ENCODE data around the gene CRISPLD2.

CRISPLD2 gene

DNA sequence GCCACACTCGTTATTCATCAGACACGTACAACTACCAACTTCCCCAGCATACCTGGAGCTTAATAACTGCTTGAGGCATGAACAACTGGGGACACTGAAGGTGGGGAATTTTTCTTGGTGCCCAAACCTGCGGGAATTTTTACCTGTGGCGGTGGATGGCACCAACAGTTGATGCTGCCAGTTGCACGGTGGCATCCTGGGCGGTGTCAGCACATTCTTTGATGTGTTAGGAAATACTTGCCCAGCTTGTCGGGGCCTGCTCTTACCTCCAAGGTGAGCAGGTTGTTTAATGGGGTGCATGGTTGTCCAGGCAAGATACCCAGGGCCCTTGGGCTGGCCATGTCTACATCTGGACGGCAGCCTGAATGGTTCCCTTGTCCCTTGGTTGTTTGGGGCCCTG, 79.6 kb downstream of the CRISPLD2 start:
- DNase-seq (ENCODE audit: insufficient read length, low spot score) (no peak), FAIRE-seq (no peak)

GRCh38 chr16:84905965-84906460, 86.2 kb downstream of the CRISPLD2 start:
- FAIRE-seq (no peak), DNase-seq (ENCODE audit: insufficient read length, low spot score) (no peak)

- no peak for FAIRE-seq
These were observed 87.3 kb downstream of the CRISPLD2 start for GRCh38 chr16:84907051-84907450.

DNA sequence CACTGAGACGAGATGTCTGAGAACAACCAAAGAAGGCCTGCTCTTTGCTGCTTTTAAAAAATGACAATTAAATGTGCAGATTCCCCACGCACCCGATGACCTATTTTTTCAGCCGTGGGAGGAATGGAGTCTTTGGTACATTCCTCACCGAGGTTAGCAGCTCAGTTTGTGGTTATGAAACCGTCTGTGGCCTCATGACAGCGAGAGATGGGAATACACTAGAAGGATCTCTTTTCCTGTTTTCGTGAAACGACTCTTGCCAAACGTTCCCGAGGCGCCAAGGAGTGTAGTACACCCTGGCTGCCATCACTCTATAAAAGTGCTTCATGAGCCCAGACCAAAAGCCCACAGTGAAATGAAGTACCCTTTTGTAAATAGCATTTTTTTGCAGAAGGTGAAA, 87.8 kb downstream of the CRISPLD2 start:
- no peak for DNase-seq (ENCODE audit: insufficient read length, low spot score)
- no peak for FAIRE-seq

More at GRCh38 chr16:84907051-84907450, 87.3 kb downstream of the CRISPLD2 start:
- no peak for DNase-seq (ENCODE audit: insufficient read length, low spot score)

DNA sequence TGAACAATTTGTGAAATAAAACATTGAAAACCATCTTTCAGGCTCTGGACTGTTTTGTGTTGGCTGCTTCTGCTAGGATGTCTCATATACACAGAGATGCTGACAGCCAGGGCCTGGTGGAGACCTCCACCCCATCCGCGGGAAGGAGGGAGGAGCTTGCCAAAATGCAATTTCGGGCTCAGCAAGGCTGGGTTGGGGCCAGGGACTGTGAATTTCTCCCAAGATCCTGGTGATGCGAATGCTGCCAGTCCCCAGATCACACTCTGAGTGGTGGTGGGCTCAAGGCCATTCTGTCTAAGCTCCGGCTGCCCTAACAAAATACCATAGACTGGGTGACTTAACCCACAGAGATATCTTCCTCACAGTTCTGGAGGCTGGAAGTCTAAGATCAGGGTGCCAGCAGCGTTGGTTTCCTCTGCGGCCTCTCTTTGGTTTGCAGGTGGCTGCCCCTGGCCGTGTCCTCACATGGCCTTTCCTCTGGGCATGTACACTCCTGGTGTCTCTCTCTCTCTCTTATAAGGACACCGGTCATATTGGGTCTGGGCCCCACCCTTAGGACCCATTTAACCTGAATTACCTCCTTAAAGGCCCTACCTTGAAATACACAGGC, 89.8 kb downstream of the CRISPLD2 start:
- FAIRE-seq: no peak
- DNase-seq (ENCODE audit: insufficient read length, low spot score): no peak

DNA sequence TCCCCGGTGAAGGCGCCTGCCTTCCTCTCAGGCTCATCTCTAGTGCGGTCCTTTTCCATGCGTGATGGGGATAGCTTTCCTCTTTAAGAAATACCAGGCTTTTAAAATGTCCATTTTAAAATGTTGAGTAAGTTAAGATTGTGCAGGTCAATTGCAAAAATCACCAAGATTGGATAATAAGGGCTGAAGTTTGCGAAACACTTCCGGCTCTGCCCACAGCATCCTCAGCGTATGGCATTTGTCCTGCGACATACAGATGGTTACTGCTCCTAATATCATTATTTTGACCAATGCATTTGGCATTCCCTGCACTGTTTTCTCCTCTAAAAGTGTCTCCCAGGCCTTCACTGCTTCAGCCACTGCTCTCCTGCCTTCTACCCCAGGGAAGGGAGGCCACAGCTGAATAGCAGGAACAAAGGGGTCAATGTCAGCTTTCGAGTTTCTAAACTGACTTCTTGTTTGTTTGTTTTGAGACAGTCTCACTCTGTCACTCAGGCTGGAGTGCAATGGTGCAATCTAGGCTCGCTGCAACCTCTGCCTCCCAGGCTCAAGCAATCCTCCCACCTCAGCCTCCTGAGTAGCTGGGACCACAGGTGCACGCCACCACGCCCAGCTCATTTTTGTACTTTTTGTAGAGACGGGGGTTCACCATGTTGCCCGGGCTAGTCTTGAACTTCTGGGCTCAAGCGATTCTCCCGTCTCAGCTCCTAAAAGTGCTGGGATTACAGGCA, 91.9 kb downstream of the CRISPLD2 start:
- FAIRE-seq (no peak), DNase-seq (ENCODE audit: insufficient read length, low spot score) (no peak)

DNA sequence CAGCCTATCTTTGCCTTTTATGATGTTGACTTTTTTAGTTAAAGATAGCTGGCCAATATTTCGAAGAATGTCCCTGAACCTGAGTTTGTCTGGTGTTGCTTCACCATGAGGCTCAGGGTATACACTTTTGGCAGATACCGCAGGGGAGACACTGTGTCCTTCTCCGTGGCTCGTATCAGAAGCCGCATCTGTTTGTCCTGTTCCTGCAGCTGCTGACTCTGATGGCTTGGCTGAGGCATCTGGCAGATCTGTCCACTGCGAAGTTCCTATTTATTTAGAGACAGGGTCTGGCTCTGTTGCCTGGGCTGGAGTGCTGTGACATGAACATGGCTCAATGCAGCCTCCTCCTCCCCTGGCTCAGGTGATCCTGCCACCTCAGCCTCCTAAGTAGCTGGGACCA, 93.5 kb downstream of the CRISPLD2 start:
- peak; percentile 31 for FAIRE-seq
- DNase-seq (ENCODE audit: insufficient read length, low spot score): no peak

DNA sequence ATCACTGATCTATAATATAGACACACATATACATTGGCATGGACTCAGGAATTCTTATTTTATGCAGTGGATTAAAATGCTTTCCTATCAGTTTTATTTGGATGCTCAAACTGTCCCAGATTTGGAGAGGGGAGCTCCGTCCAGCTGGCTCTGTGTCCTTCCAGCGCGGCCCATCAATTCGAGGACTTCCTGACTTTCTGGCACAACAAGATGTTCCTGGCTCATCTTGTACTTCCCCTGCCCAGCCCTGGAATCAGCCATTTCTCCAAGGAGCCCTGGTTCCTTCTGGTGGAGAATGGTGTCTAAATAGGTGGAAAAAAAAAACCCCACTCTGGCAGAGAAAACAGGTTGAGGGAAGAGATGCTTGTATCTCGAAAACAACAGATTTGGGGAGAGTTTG, 94.5 kb downstream of the CRISPLD2 start:
- no peak for DNase-seq (ENCODE audit: insufficient read length, low spot score)
- no peak for FAIRE-seq

DNA sequence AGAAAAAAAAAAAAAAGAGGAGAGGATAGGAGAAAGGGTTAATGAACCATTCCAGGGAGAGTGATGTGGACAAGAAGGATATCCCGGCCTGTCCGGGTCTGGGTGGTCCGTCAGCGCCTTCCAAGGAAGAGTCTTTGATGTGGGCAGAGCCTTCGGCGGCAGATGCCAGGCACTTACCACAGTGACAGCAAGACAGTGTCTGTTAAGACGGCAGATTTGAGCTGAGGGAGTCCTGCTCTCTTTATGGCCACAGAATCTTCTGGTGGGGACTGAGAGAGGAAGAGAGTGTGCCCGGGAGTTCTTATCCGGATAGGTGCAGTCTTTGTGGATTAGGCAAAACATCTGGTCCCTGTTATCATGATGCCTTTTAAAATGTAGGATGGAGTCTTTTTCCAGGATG, 96.4 kb downstream of the CRISPLD2 start:
- DNase-seq (ENCODE audit: insufficient read length, low spot score) (no peak), FAIRE-seq (no peak)

DNA sequence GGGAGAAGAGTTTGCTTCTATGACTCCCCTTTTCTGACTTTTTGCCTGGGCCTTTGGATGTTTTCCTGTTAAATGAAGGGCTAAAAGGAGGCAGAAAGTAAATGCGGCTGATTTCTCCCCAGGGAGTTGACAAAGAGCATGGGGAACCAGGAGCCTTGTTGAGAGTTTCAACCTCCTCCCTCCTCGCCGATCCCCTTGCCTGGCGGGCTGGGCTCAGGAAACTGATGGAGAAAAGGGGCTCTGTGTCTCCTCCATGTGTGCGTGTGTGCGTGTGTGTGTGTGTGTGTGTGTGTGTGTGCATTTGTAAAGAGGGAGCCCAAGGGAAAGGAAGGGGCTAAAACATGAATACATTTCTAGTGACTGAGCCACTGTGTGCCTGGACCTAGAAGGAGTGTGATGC, 97.1 kb downstream of the CRISPLD2 start:
- FAIRE-seq (peak; percentile 36), DNase-seq (ENCODE audit: insufficient read length, low spot score) (no peak)

DNA sequence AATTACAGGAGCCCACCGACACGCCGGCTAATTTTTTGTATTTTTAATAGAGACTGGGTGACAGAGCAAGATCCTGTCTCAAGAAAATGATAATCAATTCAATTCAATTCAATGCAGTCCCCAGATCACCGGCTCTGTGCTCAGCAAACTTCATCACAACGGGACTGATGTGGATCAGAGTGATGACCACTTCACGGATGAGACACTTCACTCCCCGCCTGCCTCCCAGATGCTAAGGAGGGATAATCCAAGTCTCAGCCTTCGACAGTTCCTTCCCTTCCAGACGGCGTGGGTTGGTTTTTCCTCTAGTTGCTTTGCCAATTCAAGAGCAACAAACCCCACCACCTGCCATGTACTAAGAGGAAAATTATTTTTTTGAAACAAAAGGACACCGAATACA, 97.7 kb downstream of the CRISPLD2 start:
- DNase-seq (ENCODE audit: insufficient read length, low spot score) (no peak), FAIRE-seq (no peak)

DNA sequence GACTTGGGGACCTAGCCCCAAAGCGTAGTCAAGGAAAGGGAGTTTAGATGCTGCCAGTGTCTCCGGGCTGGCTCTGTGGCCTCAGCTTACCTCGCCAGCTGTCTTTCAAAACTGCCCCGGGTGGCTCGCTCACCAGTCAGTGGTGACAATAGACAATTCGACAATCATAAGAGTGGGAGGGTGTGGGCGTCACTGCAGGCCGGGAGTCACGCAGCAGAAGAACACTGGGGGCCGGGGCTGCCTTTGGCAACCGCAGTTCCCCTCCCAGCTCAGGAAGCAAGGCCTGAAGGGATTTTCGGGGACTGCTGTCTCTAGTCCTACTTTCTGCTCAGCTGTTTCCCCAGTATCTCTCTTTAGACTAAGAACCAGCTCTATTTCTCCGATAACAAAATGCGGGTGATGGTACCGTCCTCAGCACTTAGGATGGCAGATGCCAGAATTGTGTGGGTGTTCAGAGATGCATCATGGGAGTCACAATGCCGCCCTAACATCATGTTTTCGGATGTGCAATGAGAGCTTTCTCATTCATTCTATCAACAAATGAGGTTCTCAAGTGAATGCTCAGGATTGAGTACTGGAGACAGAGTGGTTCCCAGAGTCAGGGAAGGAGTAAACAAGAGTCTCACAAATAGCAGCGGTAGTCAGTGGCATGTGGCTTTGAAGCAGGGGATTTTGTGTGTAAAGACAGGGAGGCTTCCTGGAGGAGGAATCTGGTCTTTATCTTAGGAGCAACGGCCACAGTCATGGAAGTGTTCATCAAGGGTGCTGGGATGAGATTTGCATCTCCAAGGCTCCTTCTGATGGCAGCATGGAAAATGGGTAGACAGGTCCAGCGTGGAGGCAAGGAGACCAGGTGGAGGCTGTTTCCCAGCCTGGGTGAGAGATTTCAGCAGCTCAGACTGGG, 98.5 kb downstream of the CRISPLD2 start:
- FAIRE-seq (peak; percentile 4), DNase-seq (ENCODE audit: insufficient read length, low spot score) (no peak)

DNA sequence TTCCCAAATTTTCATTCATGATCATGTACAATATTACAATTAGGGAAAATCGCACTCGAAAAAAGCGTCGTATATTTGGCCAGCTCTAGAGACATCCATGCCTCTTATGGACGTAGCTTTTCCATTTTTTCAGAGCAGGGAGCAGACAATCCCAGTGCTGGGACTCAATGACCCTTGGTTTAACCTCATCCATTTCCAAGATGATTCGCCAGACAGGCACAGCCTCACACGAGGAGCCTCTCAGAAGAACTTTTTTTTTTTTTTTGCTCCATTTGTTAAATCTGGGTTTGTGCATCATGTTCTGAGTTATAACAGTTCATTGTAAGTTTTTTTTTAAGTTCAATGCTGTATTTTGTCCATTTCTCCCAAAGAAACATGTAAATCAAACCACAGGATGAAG, 99.5 kb downstream of the CRISPLD2 start:
- DNase-seq (ENCODE audit: insufficient read length, low spot score): no peak
- no peak for FAIRE-seq

DNA sequence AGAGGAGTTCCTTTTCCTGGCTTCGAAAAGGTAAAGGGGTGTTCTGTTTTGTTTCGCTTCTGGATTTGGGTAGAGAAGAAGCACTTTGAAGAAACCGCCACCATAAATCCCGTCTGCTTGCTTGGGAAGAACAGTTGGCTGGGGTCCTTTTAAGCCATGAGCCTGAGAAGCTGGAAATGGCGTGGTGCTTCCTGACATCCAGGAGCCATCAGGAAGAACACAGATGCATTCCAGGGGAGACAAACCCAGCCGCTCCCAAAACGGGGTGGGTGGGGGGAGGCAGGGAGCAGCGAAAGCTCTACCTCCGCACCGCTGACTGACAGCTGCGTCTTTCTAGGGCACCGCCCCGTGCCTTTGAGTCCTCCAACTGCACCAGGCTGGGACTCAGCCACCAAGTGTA, 99.9 kb downstream of the CRISPLD2 start:
- DNase-seq (ENCODE audit: insufficient read length, low spot score): no peak
- no peak for FAIRE-seq

GRCh38 chr16:84920333-84920732, 100.5 kb downstream of the CRISPLD2 start:
- DNase-seq (ENCODE audit: insufficient read length, low spot score): no peak
- FAIRE-seq: no peak

DNA sequence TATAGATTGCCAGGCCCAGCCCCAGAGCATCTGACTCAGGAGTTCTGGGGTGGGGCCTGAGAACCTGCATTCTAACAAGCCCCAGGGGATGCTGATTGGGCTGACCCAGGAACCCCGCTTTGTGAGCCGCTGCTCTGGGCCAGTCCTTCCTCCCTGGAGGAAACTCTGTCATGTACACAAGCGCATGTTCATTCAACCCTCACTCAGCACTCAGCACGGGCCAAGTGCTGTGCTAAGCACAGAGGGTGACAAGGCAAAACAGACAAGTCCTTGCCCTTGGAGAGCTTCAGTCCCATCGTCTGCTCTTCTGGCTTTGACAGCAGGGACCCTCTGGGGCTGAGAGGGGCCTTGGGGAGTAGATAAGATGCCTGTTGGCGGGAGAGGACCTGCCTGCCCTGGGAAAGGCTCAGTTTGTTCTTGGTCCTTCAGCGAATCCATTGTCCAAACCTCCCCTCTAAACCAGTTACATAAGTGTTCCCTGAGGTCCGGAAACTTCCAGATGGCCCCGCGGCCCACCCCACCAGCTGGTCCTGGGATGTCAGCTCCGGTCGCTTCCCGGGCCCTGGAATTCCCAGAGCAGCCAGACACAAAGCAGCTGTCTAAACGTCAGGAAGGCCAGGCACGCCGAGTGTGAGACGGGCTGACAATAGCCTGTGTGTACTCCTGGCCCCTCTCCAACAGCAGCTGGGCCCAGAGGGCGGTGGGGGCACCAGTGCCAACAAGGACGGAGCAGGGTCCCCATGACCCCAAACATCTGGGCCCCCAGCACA, 102.8 kb downstream of the CRISPLD2 start:
- FAIRE-seq (no peak), DNase-seq (ENCODE audit: insufficient read length, low spot score) (no peak)

- FAIRE-seq (peak; percentile 83), DNase-seq (ENCODE audit: insufficient read length, low spot score) (no peak)
These were observed 104.7 kb downstream of the CRISPLD2 start for GRCh38 chr16:84924331-84925091.

DNA sequence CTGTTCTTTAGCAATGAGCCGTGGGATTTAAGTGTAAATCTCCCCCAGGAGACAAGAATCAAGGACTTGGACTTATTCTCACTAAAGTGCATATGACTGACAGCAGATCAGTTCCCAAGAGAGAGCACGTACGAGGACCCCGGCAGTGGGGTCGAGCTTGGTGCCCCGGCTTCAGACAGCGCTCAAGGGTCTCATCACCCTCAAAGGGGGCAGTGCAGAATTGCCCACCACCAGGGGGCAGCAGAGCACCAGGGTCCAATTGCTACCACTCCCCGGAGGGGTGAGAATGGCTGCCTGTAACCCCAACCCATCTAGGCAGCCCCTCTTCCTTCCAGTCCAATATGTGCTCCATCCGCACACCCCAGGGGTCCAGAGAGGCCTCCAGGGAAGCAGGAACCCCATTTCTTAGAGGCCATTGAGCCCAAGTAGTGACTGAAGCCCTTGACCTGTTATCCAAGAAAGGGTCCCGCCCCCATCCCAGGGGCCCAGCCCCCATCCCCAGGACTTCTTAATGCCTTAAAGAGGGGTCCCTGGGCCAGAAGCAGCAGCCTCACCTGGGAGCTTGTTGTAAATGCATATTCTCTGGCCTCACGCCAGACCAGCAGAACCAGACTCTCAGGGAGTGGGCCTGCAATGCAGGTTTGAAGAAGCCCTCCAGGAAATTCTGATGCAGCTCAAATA, 105.4 kb downstream of the CRISPLD2 start:
- DNase-seq (ENCODE audit: insufficient read length, low spot score) (peak; percentile 74), FAIRE-seq (peak; percentile 86)

GRCh38 chr16:84925773-84926372, 106.1 kb downstream of the CRISPLD2 start:
- DNase-seq (ENCODE audit: insufficient read length, low spot score): no peak
- FAIRE-seq: peak; percentile 48

Measured in HTR-8/SVneo (cell line).